Left lung (tissue), 10 donors: ENCODE measurements around the gene PSMA7. TPM values are rescaled to one million over a fixed set of nuclear protein-coding genes. Genes with fewer than 3 reads are reported as not detected.

Experiments used
- ATAC-seq: fragments of 200-7000 bp; cut with Tn5 transposase; one replicate; pipeline ENCODE4 v1.9.1; 2020; ENCODE audit warnings: moderate library complexity
- DNase-seq, 4 donors: peaks; one replicate each; pipeline ENCODE4 v3.0.0-alpha.2; 2013 to 2020
- H3K27ac ChIP-seq, 2 donors: fragments of 200-600 bp; sonication (generic) in 1 of 2; one replicate each; pipeline versions ENCODE4 v1.5.0 to v1.8.0; 2020 to 2021
- H3K27me3 ChIP-seq, 2 donors: fragments of 200-600 bp; sonication (generic) in 1 of 2; one replicate each; pipeline versions ENCODE4 v1.5.0 to v1.8.0; 2020 to 2021
- H3K36me3 ChIP-seq, 2 donors: fragments of 200-600 bp; sonication (generic) in 1 of 2; one replicate each; pipeline versions ENCODE4 v1.5.0 to v1.8.0; 2020 to 2021
- H3K4me1 ChIP-seq, 2 donors: fragments of 200-600 bp; one replicate each; pipeline ENCODE4 v1.8.0; 2021
- H3K4me3 ChIP-seq, 2 donors: fragments of 200-600 bp; sonication (generic) in 1 of 2; one replicate each; pipeline versions ENCODE4 v1.5.0 to v1.8.0; 2020 to 2021; ENCODE audit warnings: mild to moderate bottlenecking in 1 of 2
- H3K9me3 ChIP-seq, 2 donors: fragments of 200-600 bp; sonication (generic) in 1 of 2; one replicate each; pipeline versions ENCODE4 v1.5.0 to v1.8.0; 2020 to 2021
- intact Hi-C, 2 donors: fragments of 100-400 bp; cut with DNase I; formaldehyde crosslinking; loops; one replicate each; pipeline versions ENCODE4 v1.11.2 to v1.14.2; 2022
- polyA plus RNA-seq, 6 donors: library from polyadenylated mRNA; unstranded; fragments of 120-200 nt; gene quantifications; one replicate each; pipeline ENCODE4 v1.2.1, GENCODE V29; 2013; ENCODE audit not compliant: insufficient read length in 6 of 6
- total RNA-seq, 2 donors: library from RNA; stranded (reverse); fragmentation: NEBNext Ultra II Directional; extraction: Animal tissue kit (Norgen Biotek cat#: 25700); gene quantifications; one replicate each; pipeline ENCODE4 v1.2.1, GENCODE V29; 2021
- TF ChIP-seq, protein P1 (sequence below), 2 donors: fragments of 200-600 bp; sonication (generic) in 1 of 2; IDR thresholded peaks; one replicate each; pipeline versions ENCODE4 v1.5.0 to v1.8.0; 2021; ENCODE audit warnings: antibody characterized with exemption in 2 of 2
- donor health status: DM: no; HTN: yes; CAD: no.
- donor health status: DM: no; HTN: no; CAD: no.

PSMA7 gene
- total and polyA plus RNA-seq, 8 donors, result 150 to 296 (median 173) TPM

DNA sequence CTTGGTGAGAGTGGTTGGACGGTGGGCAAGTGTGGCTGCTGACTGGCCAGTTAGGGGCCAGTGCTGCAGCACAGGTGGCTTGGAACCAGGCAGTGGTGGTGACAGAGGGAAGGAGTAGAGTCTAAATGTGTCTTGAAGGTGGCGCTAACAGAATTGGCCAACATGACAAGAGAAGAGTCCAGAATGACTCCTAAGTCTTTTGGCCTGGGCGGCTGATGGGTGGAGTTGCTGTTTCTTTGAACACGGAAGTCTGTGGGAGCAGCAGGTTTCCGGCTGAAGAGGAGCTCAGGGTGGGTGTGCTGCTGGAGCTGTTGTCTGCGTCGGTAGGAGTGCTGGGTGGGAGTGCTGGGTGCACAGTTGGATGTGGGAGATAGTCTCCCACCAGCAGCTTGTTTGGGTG lies 10.8 kb downstream of the PSMA7 start:
- no peaks in the 10 kb centered on the region for H3K9me3 ChIP-seq
- peaks cover 0 to 46% of the 10 kb centered on the region in 2 donors for H3K4me1 ChIP-seq
- no peaks in the 10 kb centered on the region for H3K27me3 ChIP-seq
- peaks cover 3 to 100% of the 10 kb centered on the region in 2 donors for H3K36me3 ChIP-seq
- no peak overlapping the region for H3K4me3 ChIP-seq
- no peak for ATAC-seq
- peak in 1 of 4 donors; percentile 52 for DNase-seq
- TF ChIP-seq, protein P1, sequence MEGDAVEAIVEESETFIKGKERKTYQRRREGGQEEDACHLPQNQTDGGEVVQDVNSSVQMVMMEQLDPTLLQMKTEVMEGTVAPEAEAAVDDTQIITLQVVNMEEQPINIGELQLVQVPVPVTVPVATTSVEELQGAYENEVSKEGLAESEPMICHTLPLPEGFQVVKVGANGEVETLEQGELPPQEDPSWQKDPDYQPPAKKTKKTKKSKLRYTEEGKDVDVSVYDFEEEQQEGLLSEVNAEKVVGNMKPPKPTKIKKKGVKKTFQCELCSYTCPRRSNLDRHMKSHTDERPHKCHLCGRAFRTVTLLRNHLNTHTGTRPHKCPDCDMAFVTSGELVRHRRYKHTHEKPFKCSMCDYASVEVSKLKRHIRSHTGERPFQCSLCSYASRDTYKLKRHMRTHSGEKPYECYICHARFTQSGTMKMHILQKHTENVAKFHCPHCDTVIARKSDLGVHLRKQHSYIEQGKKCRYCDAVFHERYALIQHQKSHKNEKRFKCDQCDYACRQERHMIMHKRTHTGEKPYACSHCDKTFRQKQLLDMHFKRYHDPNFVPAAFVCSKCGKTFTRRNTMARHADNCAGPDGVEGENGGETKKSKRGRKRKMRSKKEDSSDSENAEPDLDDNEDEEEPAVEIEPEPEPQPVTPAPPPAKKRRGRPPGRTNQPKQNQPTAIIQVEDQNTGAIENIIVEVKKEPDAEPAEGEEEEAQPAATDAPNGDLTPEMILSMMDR (IDR thresholded peaks at IDR 0.05), result no peak
- intact Hi-C loops, result no loop called here
- H3K27ac ChIP-seq, result peak overlapping the region; percentile 10 to 74

DNA sequence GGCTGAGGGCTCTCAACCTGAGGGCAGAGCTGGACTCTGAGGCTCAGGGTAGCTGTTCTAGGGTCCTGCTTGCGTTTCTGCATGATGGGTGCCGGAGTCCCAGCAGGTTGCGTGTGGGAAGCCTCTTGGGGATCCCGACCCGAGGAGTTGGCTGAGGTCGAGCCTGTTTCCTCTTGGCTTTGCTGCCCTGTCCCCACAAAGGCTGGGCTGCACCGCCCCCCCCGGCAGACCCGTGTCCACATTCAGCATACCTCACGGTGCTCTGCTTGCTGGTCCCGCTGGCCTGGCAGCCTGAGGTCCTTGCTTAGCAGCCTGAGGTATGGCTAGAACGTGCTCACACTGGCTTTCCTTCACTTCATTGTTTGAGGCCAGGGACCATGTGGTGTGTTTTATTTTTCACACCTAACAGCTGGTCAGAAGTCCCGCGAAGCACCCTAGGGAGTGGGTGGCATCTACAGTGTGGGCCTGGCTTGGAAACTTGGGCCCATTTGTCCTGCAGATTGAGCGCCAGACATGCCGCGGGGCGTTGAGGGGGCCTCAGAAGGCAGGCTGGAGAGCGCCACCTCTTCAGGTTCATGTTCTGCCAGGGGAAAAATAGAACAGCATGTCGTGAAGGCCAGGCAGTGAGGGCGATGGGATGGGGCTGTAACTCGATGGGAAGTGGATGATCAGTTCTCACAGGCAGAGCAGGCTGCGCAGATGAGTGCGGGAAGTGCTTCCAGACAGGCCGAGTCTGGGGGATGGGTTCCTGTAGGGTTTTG lies 11.5 kb downstream of the PSMA7 start:
- peaks cover 0 to 100% of the 10 kb centered on the region in 2 donors for H3K36me3 ChIP-seq
- no peaks in the 10 kb centered on the region for H3K27me3 ChIP-seq
- peaks cover 0 to 46% of the 10 kb centered on the region in 2 donors for H3K4me1 ChIP-seq
- H3K9me3 ChIP-seq, result no peaks in the 10 kb centered on the region
- TF ChIP-seq, protein P1 (IDR thresholded peaks at IDR 0.05), result no peak
- peak overlapping the region; percentile 10 to 74 for H3K27ac ChIP-seq
- intact Hi-C loops, result no loop called here
- DNase-seq (peak in 1 of 4 donors; percentile 60), ATAC-seq (no peak)
- H3K4me3 ChIP-seq, result no peak overlapping the region

DNA sequence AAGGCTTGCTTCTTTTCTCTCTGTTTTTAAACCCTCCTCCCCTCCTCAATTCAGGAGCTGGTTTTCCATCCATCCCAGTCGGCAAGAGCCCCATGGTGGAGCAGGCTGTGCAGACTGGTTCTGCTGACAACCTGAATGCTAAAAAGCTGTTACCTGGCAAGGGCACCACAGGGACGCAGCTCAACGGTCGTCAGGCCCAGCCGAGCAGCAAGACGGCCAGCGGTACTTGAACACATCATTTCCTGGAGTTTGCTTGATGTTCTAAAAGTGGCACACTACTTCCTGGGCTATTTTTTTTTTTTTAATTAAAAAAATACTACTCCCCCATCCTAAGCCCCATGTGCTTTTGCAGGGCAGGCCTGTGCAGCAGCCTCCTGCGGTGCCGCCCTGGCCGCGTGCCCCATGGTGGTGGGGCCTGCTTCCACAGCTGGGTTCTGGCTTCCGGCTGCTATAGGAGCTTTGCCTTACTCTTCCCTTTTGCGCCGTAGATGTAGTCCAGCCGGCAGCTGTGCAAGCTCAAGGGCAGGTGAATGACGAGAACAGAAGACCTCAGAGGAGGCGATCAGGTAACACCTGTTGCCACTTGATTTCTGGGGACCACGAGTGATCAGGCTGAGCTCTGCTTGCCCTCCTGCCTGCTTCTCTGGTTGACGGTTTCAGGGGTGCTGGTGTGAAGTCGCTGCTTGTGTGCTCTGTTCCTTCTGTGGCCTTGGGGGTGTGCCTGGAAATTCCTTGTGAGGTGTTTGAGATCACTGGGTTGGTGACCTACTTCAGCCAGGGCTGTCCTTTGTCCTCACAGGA lies 13.3 kb downstream of the PSMA7 start:
- no peaks in the 10 kb centered on the region for H3K9me3 ChIP-seq
- DNase-seq, result no peak
- H3K27me3 ChIP-seq, result no peaks in the 10 kb centered on the region
- TF ChIP-seq, protein P1 (IDR thresholded peaks at IDR 0.05), result no peak
- H3K4me1 ChIP-seq, result peaks cover 0 to 32% of the 10 kb centered on the region in 2 donors
- H3K27ac ChIP-seq, result no peak overlapping the region
- no peak overlapping the region for H3K4me3 ChIP-seq
- peaks cover 0 to 100% of the 10 kb centered on the region in 2 donors for H3K36me3 ChIP-seq
- intact Hi-C loops, result loop anchor here in 1 of 2 donors (10.0 kb wide), 1 partner anchor 65 kb away; the partner anchor contains the start of gene TAF4
- ATAC-seq, result no peak

DNA sequence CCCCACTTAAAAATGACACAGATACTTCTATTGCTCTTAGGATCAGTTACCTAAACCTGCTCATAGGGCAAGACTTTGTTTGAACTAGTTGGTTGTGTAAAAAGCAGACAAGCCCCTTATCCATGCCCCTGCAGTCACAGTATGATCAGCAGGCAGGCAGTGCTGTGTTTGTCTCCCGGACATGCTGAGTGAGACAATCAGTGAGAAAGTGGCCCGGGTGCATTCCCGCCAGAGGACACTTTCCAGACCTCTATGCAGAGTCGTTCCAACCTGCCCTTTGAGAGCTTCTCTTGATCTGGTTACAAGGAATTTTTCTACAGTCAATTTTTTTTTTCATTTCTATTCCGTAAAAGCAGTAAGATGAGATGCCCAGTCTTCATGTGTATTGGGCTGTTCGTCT lies 14.7 kb downstream of the PSMA7 start:
- Histone ChIP-seq H3K36me3 (peaks cover 0 to 90% of the 10 kb centered on the region in 2 donors), H3K27ac (no peak overlapping the region), H3K4me1 (peaks cover 4 to 30% of the 10 kb centered on the region in 2 donors), H3K9me3 (no peaks in the 10 kb centered on the region), H3K27me3 (no peaks in the 10 kb centered on the region), H3K4me3 (no peak overlapping the region)
- TF ChIP-seq, protein P1 (IDR thresholded peaks at IDR 0.05), result no peak
- DNase-seq, result no peak
- no peak for ATAC-seq
- intact Hi-C loops, result loop anchor here in 1 of 2 donors (10.0 kb wide), 1 partner anchor 64 kb away; the partner anchor contains the start of gene TAF4

DNA sequence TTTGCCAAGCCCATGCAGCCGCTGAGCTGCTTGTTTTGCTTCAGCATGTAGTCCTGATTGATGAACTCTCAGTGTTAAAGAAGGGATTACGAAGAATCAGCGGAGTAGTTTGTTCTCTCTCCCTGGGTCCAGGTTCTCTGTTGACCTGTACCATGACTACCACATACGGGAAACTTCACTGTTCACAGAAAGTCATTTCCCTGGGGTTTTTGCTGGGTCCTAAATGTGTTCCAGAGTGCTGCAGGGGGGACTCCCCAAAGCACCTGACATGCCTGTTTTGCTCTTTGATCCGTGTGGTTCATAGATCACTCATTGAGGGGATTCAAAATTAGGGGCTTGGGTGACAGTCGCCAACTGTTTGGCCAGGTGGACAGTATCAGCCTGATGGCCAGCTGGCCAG lies 15.4 kb downstream of the PSMA7 start:
- H3K36me3 ChIP-seq, result peaks cover 0 to 83% of the 10 kb centered on the region in 2 donors
- intact Hi-C loops, result loop anchor here in 1 of 2 donors (10.0 kb wide), 1 partner anchor 63 kb away; the partner anchor contains the start of gene TAF4

More for the DNA sequence above, 15.4 kb downstream of the PSMA7 start:
- no peaks in the 10 kb centered on the region for H3K9me3 ChIP-seq
- ATAC-seq (no peak), DNase-seq (no peak)
- H3K4me1 ChIP-seq, result peaks cover 8 to 30% of the 10 kb centered on the region in 2 donors
- TF ChIP-seq, protein P1 (IDR thresholded peaks at IDR 0.05), result no peak
- no peaks in the 10 kb centered on the region for H3K27me3 ChIP-seq
- H3K27ac ChIP-seq, result no peak overlapping the region
- no peak overlapping the region for H3K4me3 ChIP-seq
